Gastroesophageal sphincter (tissue), 3 donors: Measurements from ENCODE around the gene HSBP1.

Experiments
- POLR2A ChIP-seq, 2 donors: fragments of 450-650 bp; IDR thresholded peaks; one replicate each; pipeline ENCODE4 v1.6.1; 2017; ENCODE audit warnings: antibody characterized with exemption in 2 of 2, mild to moderate bottlenecking in 2 of 2, moderate library complexity in 1 of 2
- POLR2AphosphoS5 ChIP-seq: sonication (generic); formaldehyde crosslinking; IDR thresholded peaks from one replicate; pipeline ENCODE4 v1.6.1; 2017; ENCODE audit warnings: antibody characterized with exemption
- TF ChIP-seq, protein P1 (sequence below), 4 experiments: fragments of 200-600 bp in 2 of 4; fragments of 450-650 bp in 2 of 4; sonication (generic) in 1 of 4; IDR thresholded peaks; one replicate each; pipeline ENCODE4 v1.5.1; 2017 to 2019; ENCODE audit warnings: antibody characterized with exemption in 4 of 4, mild to moderate bottlenecking in 2 of 4, moderate library complexity in 2 of 4

DNA sequence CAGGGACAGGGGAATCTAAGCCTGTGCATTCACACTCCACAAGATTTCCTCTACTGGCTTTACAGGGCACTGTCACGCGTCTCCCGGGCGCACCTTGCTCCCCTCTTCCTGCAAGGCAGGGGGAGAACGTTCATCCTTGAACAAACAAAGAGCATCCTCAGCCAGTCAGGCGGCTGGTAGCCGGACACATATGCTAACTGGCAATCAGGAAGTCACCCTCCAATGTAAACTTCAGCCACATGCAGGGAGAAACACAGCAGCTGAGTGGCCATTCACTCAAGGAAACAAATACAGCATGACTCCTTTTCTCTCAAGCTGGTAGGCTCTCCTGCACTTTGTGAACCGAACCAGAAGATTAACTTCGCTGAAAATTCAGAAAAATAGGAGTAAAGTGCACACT, 10.8 kb upstream of the HSBP1 start:
- TF ChIP-seq, protein P1, sequence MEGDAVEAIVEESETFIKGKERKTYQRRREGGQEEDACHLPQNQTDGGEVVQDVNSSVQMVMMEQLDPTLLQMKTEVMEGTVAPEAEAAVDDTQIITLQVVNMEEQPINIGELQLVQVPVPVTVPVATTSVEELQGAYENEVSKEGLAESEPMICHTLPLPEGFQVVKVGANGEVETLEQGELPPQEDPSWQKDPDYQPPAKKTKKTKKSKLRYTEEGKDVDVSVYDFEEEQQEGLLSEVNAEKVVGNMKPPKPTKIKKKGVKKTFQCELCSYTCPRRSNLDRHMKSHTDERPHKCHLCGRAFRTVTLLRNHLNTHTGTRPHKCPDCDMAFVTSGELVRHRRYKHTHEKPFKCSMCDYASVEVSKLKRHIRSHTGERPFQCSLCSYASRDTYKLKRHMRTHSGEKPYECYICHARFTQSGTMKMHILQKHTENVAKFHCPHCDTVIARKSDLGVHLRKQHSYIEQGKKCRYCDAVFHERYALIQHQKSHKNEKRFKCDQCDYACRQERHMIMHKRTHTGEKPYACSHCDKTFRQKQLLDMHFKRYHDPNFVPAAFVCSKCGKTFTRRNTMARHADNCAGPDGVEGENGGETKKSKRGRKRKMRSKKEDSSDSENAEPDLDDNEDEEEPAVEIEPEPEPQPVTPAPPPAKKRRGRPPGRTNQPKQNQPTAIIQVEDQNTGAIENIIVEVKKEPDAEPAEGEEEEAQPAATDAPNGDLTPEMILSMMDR (IDR thresholded peaks at IDR 0.05) = no peak
- TF ChIP-seq POLR2AphosphoS5 (no peak), POLR2A (IDR thresholded peaks at IDR 0.05) (no peak)
